Aorta (tissue), 5 donors: Measurements from ENCODE around the gene HPCAL4. TPM values are rescaled to one million over a fixed set of nuclear protein-coding genes. Genes with fewer than 3 reads are reported as not detected.

Experiments
- ATAC-seq: fragments of 200-7000 bp; cut with Tn5 transposase; one replicate; pipeline ENCODE4 v1.9.1; 2022; ENCODE audit warnings: moderate library complexity; ENCODE audit not compliant: low FRiP score
- DNase-seq, 2 donors: peaks; one replicate each; pipeline ENCODE4 v3.0.0-alpha.2; 2020
- H3K27ac ChIP-seq, 2 donors: one replicate each; pipeline ENCODE4 v1.5.1; 2013; ENCODE audit warnings: low read length in 2 of 2, mild to moderate bottlenecking in 2 of 2, moderate library complexity in 2 of 2, control low read depth in 1 of 2, inconsistent platforms in 1 of 2, low read depth in 1 of 2
- H3K27me3 ChIP-seq, 2 donors: one replicate each; pipeline ENCODE4 v1.6.1; 2013; ENCODE audit warnings: control low read depth in 1 of 2, low read length in 1 of 2, mild to moderate bottlenecking in 1 of 2, moderate library complexity in 1 of 2; ENCODE audit not compliant: insufficient read depth in 2 of 2, control insufficient read depth in 1 of 2
- H3K36me3 ChIP-seq, 2 donors: one replicate each; pipeline ENCODE4 v1.6.1; 2013; ENCODE audit warnings: control low read depth in 1 of 2, low read length in 1 of 2, mild to moderate bottlenecking in 1 of 2; ENCODE audit not compliant: insufficient read depth in 2 of 2, control insufficient read depth in 1 of 2
- H3K4me1 ChIP-seq, 2 donors: one replicate each; pipeline ENCODE4 v1.6.1; 2013; ENCODE audit warnings: low read length in 2 of 2, control low read depth in 1 of 2, mild to moderate bottlenecking in 1 of 2, moderate library complexity in 1 of 2; ENCODE audit not compliant: insufficient read depth in 2 of 2, control insufficient read depth in 1 of 2
- H3K4me3 ChIP-seq, 2 donors: one replicate each; pipeline ENCODE4 v1.5.1; 2013; ENCODE audit warnings: low read length in 2 of 2, control low read depth in 1 of 2, mild to moderate bottlenecking in 1 of 2
- H3K9me3 ChIP-seq: one replicate; pipeline ENCODE4 v1.6.1; 2013; ENCODE audit warnings: mild to moderate bottlenecking, low read length; ENCODE audit not compliant: control insufficient read depth
- WGBS, 2 donors: extraction: QIAGEN DNeasy Blood & Tissue Kit; methylation state at CpG; one replicate each; pipeline ENCODE4 v1.1.7; 2013; 5-methylcytosine and 5-hydroxymethylcytosine counted together
- intact Hi-C, 2 donors: fragments of 100-400 bp; cut with DNase I; formaldehyde crosslinking; loops; one replicate each; pipeline versions ENCODE4 v1.14.2 to v1.15.0; 2022
- polyA plus RNA-seq, 2 donors: library from polyadenylated mRNA; stranded (reverse); fragments of 200-250 nt; gene quantifications; one replicate each; pipeline ENCODE4 v1.2.3, GENCODE V29; 2013
- total RNA-seq, 2 donors: library from RNA; stranded (reverse); fragmentation: NEBNext Ultra II Directional; extraction: Animal tissue kit (Norgen Biotek cat#: 25700); gene quantifications; one replicate each; pipeline ENCODE4 v1.2.1, GENCODE V29; 2021
- donor health status: healthy with polysubstance abuse.
- donor health status: Bipolar disorder and iron deficiency.
- donor health status: DM: no; HTN: no; CAD: no.
- donor health status: DM: no; HTN: no; CAD: no.
- donor health status: DM: yes; HTN: yes; CAD: no.

HPCAL4 gene
- total and polyA plus RNA-seq, 4 donors = not detected

DNA sequence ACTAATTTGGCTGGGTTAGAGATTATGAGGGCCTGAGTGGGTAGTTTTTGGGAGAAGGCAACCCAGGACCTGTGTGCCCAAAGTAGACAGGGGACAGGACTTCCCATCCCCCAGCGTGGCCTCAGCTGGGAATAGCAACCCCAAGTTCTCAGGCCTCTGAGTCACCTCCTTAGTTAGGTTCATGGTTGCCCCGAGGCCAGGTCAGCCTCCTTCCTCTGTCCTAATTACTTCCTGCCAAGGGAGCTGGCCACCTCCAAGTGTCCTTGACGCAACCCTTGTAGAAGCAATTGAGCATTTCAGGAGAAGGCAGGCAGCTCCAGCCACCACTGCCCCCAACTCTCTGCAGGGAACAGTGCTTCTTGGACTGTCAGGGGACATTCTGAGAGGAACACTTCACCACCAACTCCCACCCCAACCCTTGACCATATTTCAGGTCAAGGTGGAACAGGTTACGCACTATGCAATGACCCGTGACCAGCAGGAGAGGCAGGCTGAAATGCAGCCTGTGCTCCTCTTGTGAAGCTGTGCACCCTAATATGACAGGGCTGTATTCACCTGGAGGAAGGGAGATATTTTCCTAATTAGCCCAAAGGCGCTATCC, 14.2 kb downstream of the HPCAL4 start:
- Histone ChIP-seq H3K4me1 (no peaks in the 10 kb centered on the region), H3K36me3 (no peaks in the 10 kb centered on the region), H3K4me3 (no peak overlapping the region), H3K27ac (no peak overlapping the region), H3K9me3 (no peaks in the 10 kb centered on the region), H3K27me3 (no peaks in the 10 kb centered on the region)
- no peak for ATAC-seq
- intact Hi-C loops = no loop called here
- 84% methylated on average over 6 of the region's 6 CpGs for WGBS, 2 donors
- no peak for DNase-seq

DNA sequence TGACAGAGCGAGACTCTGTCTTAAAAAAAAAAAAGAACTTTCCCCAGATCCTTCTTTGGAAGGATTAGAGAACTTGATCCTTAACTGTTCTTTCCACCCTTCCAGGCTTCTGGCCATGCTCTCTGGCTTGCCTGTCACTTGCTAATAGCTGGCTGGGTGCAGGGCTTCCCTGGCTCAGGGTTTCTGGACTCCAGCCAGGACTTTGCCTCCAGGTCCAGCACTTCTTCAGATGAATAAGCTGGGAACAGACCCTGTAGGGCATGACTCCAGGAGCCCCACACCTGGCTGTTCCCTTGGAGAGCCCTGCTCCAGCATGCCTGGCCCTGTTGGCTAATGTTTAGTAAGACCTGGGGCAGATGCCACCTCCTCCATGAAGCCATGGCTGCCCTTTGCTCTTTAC, 16.0 kb downstream of the HPCAL4 start:
- Histone ChIP-seq H3K27ac (no peak overlapping the region), H3K4me1 (no peaks in the 10 kb centered on the region), H3K4me3 (no peak overlapping the region), H3K27me3 (no peaks in the 10 kb centered on the region), H3K36me3 (no peaks in the 10 kb centered on the region), H3K9me3 (no peaks in the 10 kb centered on the region)
- ATAC-seq = no peak
- 25 to 32% methylated on average over 1 of the region's 1 CpG for WGBS, 2 donors
- no peak for DNase-seq
- intact Hi-C loops = no loop called here

DNA sequence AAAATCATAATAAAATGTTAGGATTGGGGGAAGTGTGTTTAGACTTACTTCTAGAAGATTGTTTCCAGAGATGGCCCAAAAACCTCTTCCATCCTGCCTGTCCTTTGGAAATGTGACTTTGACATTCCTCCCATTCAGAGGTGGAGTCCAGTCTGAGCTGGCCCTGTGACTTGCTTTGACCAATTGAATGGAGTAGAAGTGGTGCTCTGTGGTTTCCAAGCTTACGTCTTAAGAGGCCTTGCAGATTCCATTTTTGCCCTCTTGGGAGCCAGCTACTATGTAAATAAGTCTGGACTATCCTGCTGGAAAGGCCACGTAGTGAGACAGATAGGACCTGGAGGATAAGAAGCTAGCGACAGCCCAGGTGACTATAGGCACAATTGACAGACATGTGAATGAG, 18.0 kb downstream of the HPCAL4 start:
- Histone ChIP-seq H3K36me3 (no peaks in the 10 kb centered on the region), H3K4me1 (no peaks in the 10 kb centered on the region), H3K27me3 (no peaks in the 10 kb centered on the region), H3K27ac (no peak overlapping the region), H3K9me3 (no peaks in the 10 kb centered on the region), H3K4me3 (no peak overlapping the region)
- intact Hi-C loops = no loop called here
- 89 to 93% methylated on average over 3 of the region's 3 CpGs for WGBS, 2 donors
- no peak for DNase-seq
- ATAC-seq = no peak

DNA sequence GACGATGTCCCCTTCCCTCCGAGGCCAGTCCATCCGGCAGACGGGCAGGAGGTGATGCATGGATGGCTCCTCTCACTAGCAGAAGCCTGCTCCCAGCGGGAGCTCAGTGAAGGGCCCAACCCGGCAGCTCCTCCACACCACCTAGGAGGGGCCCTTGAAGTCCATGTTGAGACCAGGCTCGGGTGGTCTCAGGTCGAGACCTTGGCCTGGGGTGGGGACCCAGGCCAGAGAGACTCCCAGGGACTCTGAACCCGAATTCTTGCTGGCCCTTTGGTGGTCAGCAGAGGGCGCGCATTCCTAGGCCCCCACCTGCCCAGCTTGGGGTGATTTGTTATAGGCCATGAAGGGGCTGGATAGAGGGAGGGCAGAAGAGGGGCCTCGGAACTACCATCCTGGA, 18.7 kb downstream of the HPCAL4 start:
- DNase-seq (no peak), ATAC-seq (no peak)
- intact Hi-C loops = no loop called here
- H3K36me3 ChIP-seq = no peaks in the 10 kb centered on the region
- no peaks in the 10 kb centered on the region for H3K9me3 ChIP-seq
- no peak overlapping the region for H3K27ac ChIP-seq
- H3K4me3 ChIP-seq = no peak overlapping the region
- WGBS, 2 donors = 36 to 44% methylated on average over 12 of the region's 12 CpGs
- H3K4me1 ChIP-seq = no peaks in the 10 kb centered on the region
- no peaks in the 10 kb centered on the region for H3K27me3 ChIP-seq

DNA sequence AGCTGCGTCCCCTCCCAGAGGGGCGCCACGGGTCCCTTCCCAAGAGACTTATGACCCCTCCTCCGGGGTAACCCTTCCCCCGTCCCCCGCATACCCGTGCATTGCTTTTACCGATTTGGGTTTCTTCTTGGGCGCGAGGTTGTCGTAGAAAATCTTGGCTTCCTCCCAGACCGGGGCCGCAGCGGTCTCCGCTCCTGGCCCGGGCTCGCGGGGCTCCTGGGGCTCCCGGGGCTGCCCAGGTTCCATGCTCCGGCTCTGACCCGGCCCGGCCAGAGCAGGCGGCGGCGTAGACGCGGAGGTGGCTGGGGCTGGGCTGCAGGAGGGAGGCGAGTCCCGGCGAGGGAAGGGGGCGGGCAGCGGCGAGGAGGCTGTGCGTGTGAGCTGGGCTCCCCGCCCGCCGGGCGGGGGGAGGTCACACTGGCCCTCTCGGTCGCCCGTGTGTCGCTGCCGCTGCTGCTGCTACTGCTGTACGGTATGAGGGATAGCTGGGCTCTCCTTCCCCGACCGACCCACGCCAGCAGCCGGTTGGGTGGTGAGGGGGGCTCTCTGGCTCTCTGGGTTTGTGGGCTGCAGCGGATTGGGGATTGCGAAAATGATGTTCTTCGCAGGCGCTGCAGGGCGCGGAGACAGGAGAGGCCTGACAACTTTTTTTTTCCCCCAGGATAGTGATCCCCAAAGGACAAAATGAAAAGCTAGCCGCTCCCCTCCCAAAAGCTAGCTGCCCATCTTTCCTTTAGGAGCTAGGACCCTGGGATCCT, 19.3 kb downstream of the HPCAL4 start, which contains the start of gene NT5C1A:
Gene NT5C1A, minus strand, starts transcription at position 315 of the 758 bp plus-strand sequence. Its CDS starts 69 bp downstream, at position 246.
- Histone ChIP-seq H3K36me3 (no peaks in the 10 kb centered on the region), H3K4me3 (peak within 1 kb of the TSS; percentile 24 to 57), H3K9me3 (no peaks in the 10 kb centered on the region), H3K4me1 (no peaks in the 10 kb centered on the region), H3K27me3 (no peaks in the 10 kb centered on the region), H3K27ac (no peak within 1 kb of the TSS)
- ATAC-seq (peak; percentile 78), DNase-seq (peak; percentile 56 to 81)
- 1 to 2% methylated on average over 41 to 55 of the region's 55 CpGs for WGBS, 2 donors
- intact Hi-C loops = no loop called here

DNA sequence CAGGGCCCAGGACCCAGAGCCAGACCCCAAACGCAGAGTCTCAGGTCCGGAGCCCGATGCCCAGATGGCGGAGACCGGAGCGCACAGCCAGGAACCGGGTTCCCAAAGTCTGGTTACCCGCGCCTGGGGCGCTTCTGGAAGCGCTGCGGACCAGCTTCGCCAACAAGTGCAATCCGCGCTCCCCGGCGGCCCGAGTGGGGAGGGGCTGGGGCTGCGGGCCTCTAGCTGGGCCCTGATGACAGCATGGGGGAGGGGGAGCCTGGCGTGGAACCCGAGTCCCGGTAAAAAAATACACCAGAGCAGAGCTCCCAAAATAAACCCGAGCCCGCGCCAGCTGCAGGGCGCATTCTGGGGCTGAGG, 19.8 kb downstream of the HPCAL4 start:
- no peak overlapping the region for H3K27ac ChIP-seq
- peak; percentile 73 for ATAC-seq
- intact Hi-C loops = no loop called here

DNA sequence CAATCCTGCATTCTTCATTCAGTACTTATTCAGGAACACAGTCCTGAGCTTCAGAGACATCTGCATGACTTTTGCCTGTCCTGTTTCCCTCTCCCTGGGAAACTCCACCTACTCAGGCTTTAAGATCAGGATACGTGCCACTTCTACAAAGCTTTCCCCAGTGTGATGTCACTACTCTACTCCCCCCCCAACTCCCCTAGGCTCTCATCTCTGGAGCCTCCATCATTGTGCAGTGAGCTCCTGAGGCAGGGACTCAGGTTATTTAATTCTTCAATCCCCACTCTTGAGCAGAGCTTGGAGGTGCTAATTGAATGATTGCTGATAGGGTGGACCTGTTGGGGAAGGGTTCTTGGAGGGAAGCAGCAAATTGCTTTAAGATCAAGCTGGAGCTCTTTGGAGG, 20.5 kb downstream of the HPCAL4 start:
- intact Hi-C loops = no loop called here
- WGBS, 2 donors = 17 to 31% methylated on average over 1 of the region's 1 CpG
- Histone ChIP-seq H3K9me3 (no peaks in the 10 kb centered on the region), H3K27ac (no peak overlapping the region), H3K36me3 (no peaks in the 10 kb centered on the region), H3K27me3 (no peaks in the 10 kb centered on the region), H3K4me1 (no peaks in the 10 kb centered on the region), H3K4me3 (no peak overlapping the region)
- DNase-seq (no peak), ATAC-seq (no peak)

More for the DNA sequence above, 19.8 kb downstream of the HPCAL4 start:
- H3K36me3 ChIP-seq = no peaks in the 10 kb centered on the region
- H3K9me3 ChIP-seq = no peaks in the 10 kb centered on the region
- DNase-seq = peak; percentile 51 to 85
- H3K27me3 ChIP-seq = no peaks in the 10 kb centered on the region
- H3K4me3 ChIP-seq = peak overlapping the region; percentile 24 to 57
- WGBS, 2 donors = 1% methylated on average over 26 of the region's 26 CpGs
- H3K4me1 ChIP-seq = no peaks in the 10 kb centered on the region

DNA sequence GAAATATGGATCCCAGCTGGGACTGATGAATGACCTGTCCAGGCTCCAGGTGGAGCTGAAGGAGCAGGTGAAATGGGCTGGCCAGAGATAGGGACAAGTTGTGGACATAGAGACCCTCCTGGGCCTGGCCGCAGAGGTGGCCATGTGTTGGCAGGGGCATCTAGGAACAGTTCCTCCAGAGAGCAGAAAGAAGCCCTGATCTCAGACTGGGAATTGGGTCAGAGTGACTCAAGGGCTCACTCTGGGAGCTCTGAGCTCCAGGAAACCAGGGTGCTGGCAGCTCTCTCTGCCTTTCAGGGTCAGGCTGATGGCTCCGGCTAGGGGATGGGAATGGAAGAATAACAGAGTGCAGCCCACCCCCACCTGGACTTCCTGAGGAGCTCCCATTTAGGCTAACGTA, 22.3 kb downstream of the HPCAL4 start:
- DNase-seq = no peak
- Histone ChIP-seq H3K4me1 (no peaks in the 10 kb centered on the region), H3K27ac (no peak overlapping the region), H3K27me3 (no peaks in the 10 kb centered on the region), H3K9me3 (no peaks in the 10 kb centered on the region), H3K36me3 (no peaks in the 10 kb centered on the region), H3K4me3 (no peak overlapping the region)
- intact Hi-C loops = no loop called here
- 28 to 34% methylated on average over 3 of the region's 3 CpGs for WGBS, 2 donors
- no peak for ATAC-seq

DNA sequence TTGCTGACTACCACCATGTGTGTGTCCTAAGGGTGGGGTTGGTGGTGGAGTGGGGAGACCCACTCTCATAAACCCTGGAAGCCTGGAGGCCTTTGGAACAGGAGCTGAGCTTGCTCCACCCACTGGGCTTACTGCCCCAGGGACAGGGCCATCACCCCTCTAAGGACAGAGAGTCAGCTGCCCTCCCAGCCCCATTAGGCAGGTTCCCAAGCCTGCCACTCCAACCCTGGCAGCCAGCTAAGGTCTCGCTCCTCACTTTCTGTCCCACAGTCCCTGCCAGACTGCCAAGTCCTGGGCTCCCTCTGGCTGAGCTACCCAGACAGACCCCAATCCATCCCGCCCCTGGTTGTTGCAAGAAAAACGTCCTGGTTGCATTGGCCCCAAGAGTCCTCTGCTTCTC, 23.1 kb downstream of the HPCAL4 start:
- ATAC-seq = no peak
- Histone ChIP-seq H3K4me1 (no peaks in the 10 kb centered on the region), H3K9me3 (no peaks in the 10 kb centered on the region), H3K4me3 (no peak overlapping the region), H3K27me3 (no peaks in the 10 kb centered on the region), H3K27ac (no peak overlapping the region), H3K36me3 (no peaks in the 10 kb centered on the region)
- WGBS, 2 donors = 22 to 27% methylated on average over 3 of the region's 3 CpGs
- intact Hi-C loops = no loop called here
- DNase-seq = no peak
